Liver (tissue), 9 donors: ENCODE data around the gene JMJD7. TPM values are rescaled to one million over a fixed set of nuclear protein-coding genes. Genes with fewer than 3 reads are reported as not detected.

Source experiments
- DNase-seq: peaks from one replicate; pipeline ENCODE4 v3.0.0-alpha.2; 2017; ENCODE audit warnings: low spot score
- H3K27ac ChIP-seq, 2 donors: one replicate each; pipeline ENCODE4 v1.7.0; 2013; ENCODE audit warnings: inconsistent platforms in 2 of 2, low read length in 2 of 2, control low read depth in 1 of 2, low read depth in 1 of 2, mild to moderate bottlenecking in 1 of 2
- H3K27me3 ChIP-seq, 4 donors: one replicate each; pipeline versions ENCODE4 v1.6.1 to v1.7.0; 2013; ENCODE audit warnings: low read length in 3 of 4, inconsistent platforms in 1 of 4, mild to moderate bottlenecking in 1 of 4, moderate library complexity in 1 of 4; ENCODE audit not compliant: control insufficient read depth in 4 of 4, insufficient read depth in 4 of 4
- H3K36me3 ChIP-seq, 4 donors: one replicate each; pipeline versions ENCODE4 v1.6.1 to v1.7.0; 2013; ENCODE audit warnings: low read length in 3 of 4, mild to moderate bottlenecking in 3 of 4, low read depth in 1 of 4, moderate library complexity in 1 of 4; ENCODE audit not compliant: control insufficient read depth in 4 of 4, insufficient read depth in 3 of 4
- H3K4me1 ChIP-seq, 4 donors: one replicate each; pipeline versions ENCODE4 v1.6.1 to v1.7.0; 2013; ENCODE audit warnings: low read length in 3 of 4, mild to moderate bottlenecking in 3 of 4, moderate library complexity in 1 of 4; ENCODE audit not compliant: control insufficient read depth in 4 of 4, insufficient read depth in 4 of 4
- H3K4me3 ChIP-seq, 3 donors: one replicate each; pipeline versions ENCODE4 v1.6.1 to v1.7.0; 2013; ENCODE audit warnings: low read length in 3 of 3, control low read depth in 1 of 3, low read depth in 1 of 3, mild to moderate bottlenecking in 1 of 3
- H3K9ac ChIP-seq, 2 donors: one replicate each; pipeline ENCODE4 v1.7.0; 2013; ENCODE audit warnings: low read length in 2 of 2, mild to moderate bottlenecking in 2 of 2, moderate library complexity in 2 of 2, control low read depth in 1 of 2, low read depth in 1 of 2
- H3K9me3 ChIP-seq, 4 donors: one replicate each; pipeline versions ENCODE4 v1.6.1 to v1.7.0; 2013; ENCODE audit warnings: low read length in 3 of 4; ENCODE audit not compliant: control insufficient read depth in 4 of 4
- ATF3 ChIP-seq: IDR thresholded peaks from 2 replicates; pipeline ENCODE4 v1.6.1; 2016; ENCODE audit warnings: antibody characterized with exemption
- CTCF ChIP-seq: fragments of 150-350 bp; IDR thresholded peaks from 2 replicates; pipeline ENCODE4 v1.5.1; 2017; ENCODE audit warnings: improper control_type of control experiment, low read depth, low read length; ENCODE audit not compliant: missing input control
- EGR1 ChIP-seq, 2 donors: IDR thresholded peaks; 2 replicates each; pipeline ENCODE4 v1.6.1; 2016 to 2018; ENCODE audit warnings: antibody characterized with exemption in 2 of 2, low read depth in 2 of 2
- FOXA1 ChIP-seq: IDR thresholded peaks from 2 replicates; pipeline ENCODE4 v1.6.1; 2016; ENCODE audit warnings: antibody characterized with exemption
- FOXA2 ChIP-seq: IDR thresholded peaks from 2 replicates; pipeline ENCODE4 v1.6.1; 2016; ENCODE audit warnings: antibody characterized with exemption
- GABPA ChIP-seq, 2 donors: IDR thresholded peaks in 1 of 2; conservative IDR thresholded peaks in 1 of 2; 2 replicates each; pipeline ENCODE4 v1.6.1; 2016; ENCODE audit warnings: antibody characterized with exemption in 2 of 2, mild to moderate bottlenecking in 1 of 2, moderate library complexity in 1 of 2
- HNF4A ChIP-seq, 2 donors: conservative IDR thresholded peaks; 2 replicates each; pipeline ENCODE4 v1.6.1; 2016; ENCODE audit warnings: antibody characterized with exemption in 2 of 2, mild to moderate bottlenecking in 2 of 2
- HNF4G ChIP-seq: IDR thresholded peaks from 2 replicates; pipeline ENCODE4 v1.6.1; 2016; ENCODE audit warnings: antibody characterized with exemption
- JUND ChIP-seq, 2 donors: IDR thresholded peaks; 2 replicates each; pipeline ENCODE4 v1.6.1; 2016; ENCODE audit warnings: antibody characterized with exemption in 2 of 2
- MAX ChIP-seq: IDR thresholded peaks from 2 replicates; pipeline ENCODE4 v1.6.1; 2016; ENCODE audit warnings: antibody characterized with exemption
- NR2F2 ChIP-seq: IDR thresholded peaks from 2 replicates; pipeline ENCODE4 v1.6.1; 2016; ENCODE audit warnings: antibody characterized with exemption
- RAD21 ChIP-seq, 2 donors: IDR thresholded peaks; 2 replicates each; pipeline ENCODE4 v1.6.1; 2016; ENCODE audit warnings: antibody characterized with exemption in 2 of 2, mild to moderate bottlenecking in 2 of 2
- REST ChIP-seq: IDR thresholded peaks from 2 replicates; pipeline ENCODE4 v1.6.1; 2016; ENCODE audit warnings: antibody characterized with exemption, mild to moderate bottlenecking
- RXRA ChIP-seq, 2 donors: IDR thresholded peaks; 2 replicates each; pipeline ENCODE4 v1.6.1; 2017 to 2018; ENCODE audit warnings: antibody characterized with exemption in 2 of 2, mild to moderate bottlenecking in 1 of 2
- SP1 ChIP-seq: IDR thresholded peaks from 2 replicates; pipeline ENCODE4 v1.6.1; 2018; ENCODE audit warnings: antibody characterized with exemption, mild to moderate bottlenecking
- TAF1 ChIP-seq: conservative IDR thresholded peaks from 2 replicates; pipeline ENCODE4 v1.6.1; 2016; ENCODE audit warnings: antibody characterized with exemption, mild to moderate bottlenecking
- YY1 ChIP-seq: IDR thresholded peaks from 2 replicates; pipeline ENCODE4 v1.6.1; 2016; ENCODE audit warnings: antibody characterized with exemption, mild to moderate bottlenecking
- ZBTB33 ChIP-seq: IDR thresholded peaks from 2 replicates; pipeline ENCODE4 v1.6.1; 2016; ENCODE audit warnings: antibody characterized with exemption
- WGBS: extraction: QIAGEN DNeasy Blood & Tissue Kit; methylation state at CpG from one replicate; pipeline ENCODE4 v1.1.7; 2013; 5-methylcytosine and 5-hydroxymethylcytosine counted together
- polyA plus RNA-seq, 2 donors: library from polyadenylated mRNA; stranded (reverse) in 1 of 2; unstranded in 1 of 2; fragments of 200-250 nt in 1 of 2; fragments of >200 nt in 1 of 2; fragmentation: Nextera tagmentation in 1 of 2; extraction: Ambion mirVana in 1 of 2; gene quantifications; one replicate each; pipeline versions ENCODE4 v1.2.1 to v1.2.3, GENCODE V29; 2013 to 2015
- total RNA-seq, 2 donors: library from RNA; depleted of rRNA; stranded (reverse); fragments of >200 nt; gene quantifications; one replicate each; pipeline ENCODE4 v1.2.3, GENCODE V29; 2014
- donor health status: healthy.
- donor health status: healthy.
- donor health status: healthy.
- donor health status: healthy.
- donor health status: healthy.

The JMJD7 gene
- total and polyA plus RNA-seq, 4 donors = 0.75 to 5.9 (median 5.4) TPM

- no peak for TF ChIP-seq REST
These were observed 57.9 kb downstream of the JMJD7 start (continued) for GRCh38 chr15:41885841-41886240.

- no peak overlapping the region for H3K9ac ChIP-seq
- no peak for TF ChIP-seq TAF1
- no peak for TF ChIP-seq FOXA1
- TF ChIP-seq GABPA (IDR thresholded peaks at IDR 0.05 in 1 of 2, conservative IDR thresholded peaks at IDR 0.05 in 1 of 2) = no peak
- no peak for TF ChIP-seq REST
- no peak for TF ChIP-seq SP1
- TF ChIP-seq FOXA2 = no peak
- no peak for TF ChIP-seq ZBTB33
- no peak for TF ChIP-seq MAX
- no peak for TF ChIP-seq HNF4G
- no peak for TF ChIP-seq RXRA (IDR thresholded peaks at IDR 0.05)
- TF ChIP-seq EGR1 (IDR thresholded peaks at IDR 0.05; ENCODE audit: low read depth in 2 of 2) = no peak
- TF ChIP-seq NR2F2 = no peak
- TF ChIP-seq HNF4A (conservative IDR thresholded peaks at IDR 0.05) = no peak
- no peak for TF ChIP-seq CTCF
- TF ChIP-seq ATF3 = no peak
- TF ChIP-seq YY1 = no peak
- TF ChIP-seq JUND (IDR thresholded peaks at IDR 0.05) = no peak
- no peak for TF ChIP-seq RAD21 (IDR thresholded peaks at IDR 0.05)
- H3K4me1 ChIP-seq = peaks cover 16 to 30% (median 20%) of the 10 kb centered on the region in 4 donors
- DNase-seq = no peak
- H3K36me3 ChIP-seq = no peaks in the 10 kb centered on the region
- no peaks in the 10 kb centered on the region for H3K27me3 ChIP-seq
- WGBS = 96% methylated on average over 7 of the region's 7 CpGs
- H3K27ac ChIP-seq = no peak overlapping the region
- no peaks in the 10 kb centered on the region for H3K9me3 ChIP-seq
- no peak overlapping the region for H3K4me3 ChIP-seq
These were observed 58.8 kb downstream of the JMJD7 start for GRCh38 chr15:41886741-41887140.
